ENCODE data around the gene P4HA2.

DNA sequence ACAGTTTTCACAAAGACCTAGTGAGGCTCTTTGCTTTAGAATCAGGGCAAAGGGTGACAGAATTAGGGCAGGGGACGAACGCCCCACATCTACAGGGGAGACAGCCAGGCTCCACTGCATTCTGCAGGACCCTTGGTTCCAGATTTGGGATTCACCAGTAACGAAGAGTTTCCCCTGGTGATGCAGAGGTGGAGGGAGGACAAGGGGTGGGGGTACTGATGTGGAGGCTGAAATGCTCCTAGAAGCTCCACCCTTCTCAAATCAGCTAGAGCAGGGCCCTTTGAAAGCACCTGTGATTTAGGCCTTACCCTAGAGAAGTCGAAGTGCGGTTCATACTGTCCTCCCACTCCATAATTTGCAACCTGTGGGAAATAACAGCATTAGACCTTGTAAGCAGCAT, 29.1 kb downstream of the P4HA2 start:
- TF ChIP-seq, protein P1, sequence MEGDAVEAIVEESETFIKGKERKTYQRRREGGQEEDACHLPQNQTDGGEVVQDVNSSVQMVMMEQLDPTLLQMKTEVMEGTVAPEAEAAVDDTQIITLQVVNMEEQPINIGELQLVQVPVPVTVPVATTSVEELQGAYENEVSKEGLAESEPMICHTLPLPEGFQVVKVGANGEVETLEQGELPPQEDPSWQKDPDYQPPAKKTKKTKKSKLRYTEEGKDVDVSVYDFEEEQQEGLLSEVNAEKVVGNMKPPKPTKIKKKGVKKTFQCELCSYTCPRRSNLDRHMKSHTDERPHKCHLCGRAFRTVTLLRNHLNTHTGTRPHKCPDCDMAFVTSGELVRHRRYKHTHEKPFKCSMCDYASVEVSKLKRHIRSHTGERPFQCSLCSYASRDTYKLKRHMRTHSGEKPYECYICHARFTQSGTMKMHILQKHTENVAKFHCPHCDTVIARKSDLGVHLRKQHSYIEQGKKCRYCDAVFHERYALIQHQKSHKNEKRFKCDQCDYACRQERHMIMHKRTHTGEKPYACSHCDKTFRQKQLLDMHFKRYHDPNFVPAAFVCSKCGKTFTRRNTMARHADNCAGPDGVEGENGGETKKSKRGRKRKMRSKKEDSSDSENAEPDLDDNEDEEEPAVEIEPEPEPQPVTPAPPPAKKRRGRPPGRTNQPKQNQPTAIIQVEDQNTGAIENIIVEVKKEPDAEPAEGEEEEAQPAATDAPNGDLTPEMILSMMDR (conservative IDR thresholded peaks at IDR 0.05 in 1 of 2, IDR thresholded peaks at IDR 0.05 in 1 of 2; ENCODE audit: low read depth in 1 of 2, low read length in 2 of 2) = no peak
- TF ChIP-seq EZH2 (IDR thresholded peaks at IDR 0.05; ENCODE audit: low read length, missing control alignments) = no peak

Data from fibroblast of lung (primary cell).